ENCODE measurements around the gene IL18.
"Not testable (repeated sequence)": the region's sequence is repeated elsewhere in the genome, so short reads cannot be mapped to it uniquely, and the experiment has no call there.

The IL18 gene

GRCh38 chr11:112166562-112166961, 2.7 kb upstream of the IL18 start:
- DNase-seq, result no peak

GRCh38 chr11:112165049-112165448, 1.2 kb upstream of the IL18 start:
- no peak for DNase-seq

GRCh38 chr11:112162761-112163546, 940 bp downstream of the IL18 start:
- DNase-seq, result peak; percentile 24

GRCh38 chr11:112162200-112162599, 1.7 kb downstream of the IL18 start:
- DNase-seq, result not testable (repeated sequence)

GRCh38 chr11:112161012-112161411, 2.9 kb downstream of the IL18 start:
- DNase-seq, result no peak

- DNase-seq, result no peak
These were observed 3.6 kb downstream of the IL18 start for GRCh38 chr11:112160091-112160848.

- no peak for DNase-seq
These were observed 4.5 kb downstream of the IL18 start for GRCh38 chr11:112159098-112160065.

- peak; percentile 100 for DNase-seq
These were observed 6.7 kb downstream of the IL18 start for GRCh38 chr11:112156956-112157766.

GRCh38 chr11:112156153-112156955, 7.5 kb downstream of the IL18 start:
- DNase-seq, result no peak

GRCh38 chr11:112150517-112150916, 13.4 kb downstream of the IL18 start:
- DNase-seq, result no peak

- DNase-seq, result no peak
These were observed 20.3 kb downstream of the IL18 start for GRCh38 chr11:112143597-112143996.

- no peak for DNase-seq
These were observed 29.4 kb downstream of the IL18 start for GRCh38 chr11:112134473-112134872.

GRCh38 chr11:112132737-112133136, 31.2 kb downstream of the IL18 start:
- no peak for DNase-seq

- no peak for DNase-seq
These were observed 34.2 kb downstream of the IL18 start for GRCh38 chr11:112129656-112130055.

- DNase-seq, result peak; percentile 43
These were observed 35.3 kb downstream of the IL18 start for GRCh38 chr11:112128483-112129121.

GRCh38 chr11:112127056-112127455, 36.8 kb downstream of the IL18 start:
- no peak for DNase-seq

GRCh38 chr11:112123129-112123528, 40.8 kb downstream of the IL18 start:
- DNase-seq, result no peak

- no peak for DNase-seq
These were observed 41.8 kb downstream of the IL18 start for GRCh38 chr11:112121981-112122615.

GRCh38 chr11:112118176-112118575, 45.7 kb downstream of the IL18 start:
- no peak for DNase-seq

- no peak for DNase-seq
These were observed 48.5 kb downstream of the IL18 start for GRCh38 chr11:112115386-112115785.

All from kidney glomerular epithelial cell (primary cell).